WERI-Rb-1 (cell line): ENCODE measurements around the gene PRXL2B.

Source experiments
- DNase-seq: peaks from one replicate; pipeline ENCODE4 v3.0.0-alpha.2; 2020
- H3K27ac ChIP-seq: fragments of 250-450 bp; sonication (Bioruptor Pico); 2 replicates; pipeline ENCODE4 v1.5.1; 2020; ENCODE audit warnings: mild to moderate bottlenecking, moderate library complexity
- H3K27me3 ChIP-seq: fragments of 250-450 bp; sonication (Bioruptor Pico); 2 replicates; pipeline ENCODE4 v1.5.1; 2021; ENCODE audit warnings: mild to moderate bottlenecking, low read depth, moderate library complexity; ENCODE audit not compliant: insufficient read depth, severe bottlenecking
- H3K36me3 ChIP-seq: fragments of 250-450 bp; sonication (Bioruptor Pico); 2 replicates; pipeline ENCODE4 v1.5.1; 2020; ENCODE audit warnings: mild to moderate bottlenecking, moderate library complexity
- H3K4me3 ChIP-seq: 2 replicates; pipeline ENCODE4 v1.5.1; 2011; ENCODE audit warnings: low read depth, mild to moderate bottlenecking, control low read depth, low read length
- H3K9me3 ChIP-seq: fragments of 250-450 bp; sonication (Bioruptor Pico); 2 replicates; pipeline ENCODE4 v1.5.1; 2021; ENCODE audit warnings: mild to moderate bottlenecking, moderate library complexity; ENCODE audit not compliant: severe bottlenecking
- TF ChIP-seq, protein P1 (sequence below): IDR thresholded peaks from 2 replicates; pipeline ENCODE4 v1.5.1; 2011; ENCODE audit warnings: low read depth, mild to moderate bottlenecking, control low read depth, inconsistent platforms, low read length

Gene PRXL2B

DNA sequence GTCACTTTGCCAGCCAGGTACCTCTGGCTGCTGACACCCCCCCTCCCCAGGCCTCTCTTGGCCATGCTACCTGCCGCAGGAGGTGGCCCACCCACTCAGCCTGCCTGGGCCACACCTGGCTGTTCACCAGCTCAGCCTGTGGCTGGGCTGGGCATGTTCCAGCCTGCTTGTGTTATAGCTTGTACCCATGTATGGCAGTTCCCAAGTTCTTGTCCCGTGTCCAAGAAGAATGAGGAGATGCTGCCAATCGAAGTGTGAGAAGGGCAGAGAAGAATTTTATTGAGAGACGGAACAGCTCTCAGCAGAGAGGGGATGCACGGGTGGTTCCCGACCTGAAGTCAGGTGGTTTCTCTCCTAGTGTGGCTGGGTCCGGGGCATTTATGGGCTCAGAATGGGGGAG, 50.2 kb downstream of the PRXL2B start:
- Histone ChIP-seq H3K36me3 (no peaks in the 10 kb centered on the region), H3K9me3 (peaks cover 19% of the 10 kb centered on the region), H3K4me3 (no peak overlapping the region), H3K27ac (no peak overlapping the region), H3K27me3 (peaks cover 68% of the 10 kb centered on the region)
- TF ChIP-seq, protein P1, sequence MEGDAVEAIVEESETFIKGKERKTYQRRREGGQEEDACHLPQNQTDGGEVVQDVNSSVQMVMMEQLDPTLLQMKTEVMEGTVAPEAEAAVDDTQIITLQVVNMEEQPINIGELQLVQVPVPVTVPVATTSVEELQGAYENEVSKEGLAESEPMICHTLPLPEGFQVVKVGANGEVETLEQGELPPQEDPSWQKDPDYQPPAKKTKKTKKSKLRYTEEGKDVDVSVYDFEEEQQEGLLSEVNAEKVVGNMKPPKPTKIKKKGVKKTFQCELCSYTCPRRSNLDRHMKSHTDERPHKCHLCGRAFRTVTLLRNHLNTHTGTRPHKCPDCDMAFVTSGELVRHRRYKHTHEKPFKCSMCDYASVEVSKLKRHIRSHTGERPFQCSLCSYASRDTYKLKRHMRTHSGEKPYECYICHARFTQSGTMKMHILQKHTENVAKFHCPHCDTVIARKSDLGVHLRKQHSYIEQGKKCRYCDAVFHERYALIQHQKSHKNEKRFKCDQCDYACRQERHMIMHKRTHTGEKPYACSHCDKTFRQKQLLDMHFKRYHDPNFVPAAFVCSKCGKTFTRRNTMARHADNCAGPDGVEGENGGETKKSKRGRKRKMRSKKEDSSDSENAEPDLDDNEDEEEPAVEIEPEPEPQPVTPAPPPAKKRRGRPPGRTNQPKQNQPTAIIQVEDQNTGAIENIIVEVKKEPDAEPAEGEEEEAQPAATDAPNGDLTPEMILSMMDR, result no peak
- no peak for DNase-seq

DNA sequence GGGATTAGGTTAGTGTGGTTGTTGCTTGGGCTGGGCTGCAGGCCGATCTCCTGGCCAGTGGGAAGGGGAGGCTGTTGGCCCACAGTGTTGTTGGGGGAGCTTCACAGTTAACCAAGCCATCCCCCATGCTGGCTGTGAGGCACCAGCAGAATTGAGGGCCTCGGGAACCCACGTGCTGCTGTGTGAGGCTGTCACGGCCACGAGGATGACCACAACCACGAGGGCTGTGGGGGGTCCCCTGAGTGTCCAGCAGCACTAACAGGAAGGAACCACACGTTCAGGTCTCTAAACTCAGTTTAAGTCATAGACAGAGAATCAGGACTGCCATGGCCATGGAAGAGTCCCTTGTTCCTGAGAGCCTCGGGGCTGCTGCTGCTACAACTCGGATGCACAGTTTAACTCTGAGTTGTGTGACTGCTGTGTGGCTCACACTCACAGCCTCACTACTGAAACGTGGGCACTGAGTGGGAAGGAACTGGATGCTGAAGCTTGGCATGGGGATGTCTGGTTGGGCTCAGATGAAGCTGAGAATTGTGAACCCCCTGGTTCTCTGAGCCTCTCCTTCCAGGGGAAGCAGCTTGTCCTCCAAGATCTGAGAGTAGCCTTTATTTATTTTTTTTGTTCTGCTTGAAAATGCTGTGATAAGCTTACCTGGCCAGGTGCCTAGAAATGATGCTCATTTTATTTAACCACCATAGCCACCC, 51.0 kb downstream of the PRXL2B start:
- Histone ChIP-seq H3K27me3 (peaks cover 62% of the 10 kb centered on the region), H3K4me3 (no peak overlapping the region), H3K36me3 (no peaks in the 10 kb centered on the region), H3K27ac (no peak overlapping the region), H3K9me3 (peaks cover 19% of the 10 kb centered on the region)
- TF ChIP-seq, protein P1, result no peak
- DNase-seq, result no peak

DNA sequence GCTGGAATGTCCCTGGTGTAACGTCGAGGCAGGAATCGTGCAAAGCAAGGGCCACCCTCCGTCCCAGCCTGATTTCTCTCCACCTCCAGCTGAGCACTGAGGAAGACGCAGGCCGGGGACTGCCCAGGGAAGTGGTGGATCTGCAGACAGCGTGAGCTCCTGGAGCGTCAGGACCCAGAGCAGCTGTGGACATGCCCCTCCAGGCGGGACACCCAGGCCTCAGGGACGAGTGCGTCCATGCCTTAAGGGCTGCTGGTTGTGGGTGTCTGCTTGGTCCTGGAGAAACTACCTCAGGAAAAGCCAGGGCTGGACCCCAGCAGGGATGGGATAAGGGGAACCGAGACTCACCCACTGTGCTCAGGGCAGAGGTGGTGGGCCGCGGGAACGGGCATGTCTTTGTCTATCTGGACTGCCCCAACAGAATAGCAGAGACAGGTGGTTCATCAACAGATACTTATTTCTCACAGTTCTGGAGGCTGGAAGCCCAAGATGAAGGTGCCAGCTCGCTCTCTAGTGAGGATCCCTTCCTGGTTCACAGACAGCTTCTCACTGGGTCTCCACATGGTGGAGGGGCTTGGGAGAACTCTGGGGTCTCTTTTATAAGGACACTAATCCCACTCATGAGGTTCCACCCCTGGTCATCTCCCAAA, 52.0 kb downstream of the PRXL2B start:
- TF ChIP-seq, protein P1, result no peak
- Histone ChIP-seq H3K36me3 (no peaks in the 10 kb centered on the region), H3K9me3 (peaks cover 19% of the 10 kb centered on the region), H3K27me3 (peaks cover 56% of the 10 kb centered on the region), H3K27ac (no peak overlapping the region), H3K4me3 (no peak overlapping the region)
- DNase-seq, result no peak

GRCh38 chr1:2639203-2639602, 52.6 kb downstream of the PRXL2B start:
- TF ChIP-seq, protein P1, result no peak

GRCh38 chr1:2639607-2640521, 53.3 kb downstream of the PRXL2B start:
- TF ChIP-seq, protein P1, result no peak
- Histone ChIP-seq H3K27ac (no peak overlapping the region), H3K27me3 (peaks cover 61% of the 10 kb centered on the region), H3K36me3 (no peaks in the 10 kb centered on the region), H3K4me3 (no peak overlapping the region), H3K9me3 (peaks cover 19% of the 10 kb centered on the region)
- DNase-seq, result no peak

More at GRCh38 chr1:2639203-2639602, 52.6 kb downstream of the PRXL2B start:
- Histone ChIP-seq H3K27ac (no peak overlapping the region), H3K9me3 (peaks cover 19% of the 10 kb centered on the region), H3K36me3 (no peaks in the 10 kb centered on the region), H3K27me3 (peaks cover 56% of the 10 kb centered on the region), H3K4me3 (no peak overlapping the region)
- DNase-seq, result no peak
